HCT116 (cell line): ENCODE data around the gene SSRP1. TPM values are rescaled to one million over a fixed set of nuclear protein-coding genes. Genes with fewer than 3 reads are reported as not detected.

Experiments
- ATAC-seq: fragments of 200-7000 bp; cut with Tn5 transposase; 2 replicates; pipeline ENCODE4 v1.9.1; 2020; ENCODE audit warnings: mild to moderate bottlenecking, moderate library complexity
- BruUV-seq: library from RNA; stranded (reverse); fragments of 400-500 nt; replicated peaks from 2 replicates; lab custom pipeline; 2021; lab: Mats Ljungman, UMichigan
- CTCF ChIA-PET: fragments of 300-600 bp; sonication (Branson Sonifier 250); formaldehyde crosslinking; loops from one replicate; lab custom pipeline; 2021; ENCODE audit warnings: antibody characterized with exemption; lab: Charles Lee
- POLR2A ChIA-PET: fragments of 300-600, 350-600 bp; sonication (Branson Sonifier 250); formaldehyde crosslinking; loops from one replicate; lab custom pipeline; 2021; ENCODE audit warnings: antibody characterized with exemption; lab: Charles Lee
- RAD21 ChIA-PET, 2 experiments: fragments of 300-600 bp; sonication (Branson Sonifier 250); formaldehyde crosslinking; loops; one replicate each; lab custom pipeline; 2023; ENCODE audit warnings: low total read pairs in 2 of 2; ENCODE audit not compliant: uncharacterized antibody in 2 of 2, unreplicated experiment in 2 of 2, low non-redundant PET in 1 of 2; lab: Charles Lee
- DNase-seq: peaks from one replicate; pipeline ENCODE4 v3.0.0-alpha.2; 2010; ENCODE audit warnings: low read depth, low spot score
- H2AFZ ChIP-seq: fragments of 200-600 bp; shearing (Covaris generic), sonication (generic); 2 replicates; pipeline ENCODE4 v1.6.1; 2017; ENCODE audit warnings: low read depth, mixed run types, mixed read lengths, antibody characterized with exemption, low read length; ENCODE audit not compliant: poor library complexity, severe bottlenecking
- H3K27ac ChIP-seq: 2 replicates; pipeline ENCODE4 v1.5.1; 2012; ENCODE audit warnings: low read depth, low read length
- H3K27me3 ChIP-seq: fragments of 200-600 bp; sonication (generic); 2 replicates; pipeline ENCODE4 v1.6.1; 2016; ENCODE audit warnings: mixed run types, low read length, mixed read lengths; ENCODE audit not compliant: insufficient read depth
- H3K36me3 ChIP-seq, 2 experiments: fragments of 200-500 bp in 1 of 2; fragments of 200-600 bp in 1 of 2; sonication (Bioruptor generic) in 1 of 2; sonication (generic) in 1 of 2; 2 replicates each; pipeline versions ENCODE4 v1.5.1 to v1.6.1; 2014 to 2016; ENCODE audit warnings: low read length in 2 of 2, inconsistent platforms in 1 of 2, mixed read lengths in 1 of 2, mixed run types in 1 of 2; ENCODE audit not compliant: insufficient read depth in 2 of 2, control insufficient read depth in 1 of 2
- H3K4me1 ChIP-seq, 2 experiments: fragments of 200-600 bp in 1 of 2; sonication (generic) in 1 of 2; 2 replicates each; pipeline versions ENCODE4 v1.5.1 to v1.6.1; 2012 to 2017; ENCODE audit warnings: low read length in 2 of 2, inconsistent platforms in 1 of 2, mild to moderate bottlenecking in 1 of 2, mixed read lengths in 1 of 2, mixed run types in 1 of 2, moderate library complexity in 1 of 2; ENCODE audit not compliant: insufficient read depth in 2 of 2, control insufficient read depth in 1 of 2
- H3K4me2 ChIP-seq: fragments of 200-600 bp; sonication (generic); 2 replicates; pipeline ENCODE4 v1.6.1; 2017; ENCODE audit warnings: mixed run types, low read length, mixed read lengths
- H3K4me3 ChIP-seq, 2 experiments: fragments of 200-600 bp in 1 of 2; sonication (generic) in 1 of 2; replicated peaks in 1 of 2; 2 replicates each; pipeline ENCODE4 v1.5.1; 2011 to 2016; ENCODE audit warnings: low read length in 2 of 2, control low read depth in 1 of 2, low read depth in 1 of 2, mild to moderate bottlenecking in 1 of 2, mixed read lengths in 1 of 2, mixed run types in 1 of 2
- H3K79me2 ChIP-seq: fragments of 200-600 bp; sonication (generic); 2 replicates; pipeline ENCODE4 v1.6.1; 2017; ENCODE audit warnings: mild to moderate bottlenecking, mixed run types, low read length, moderate library complexity, mixed read lengths; ENCODE audit not compliant: insufficient read depth
- H3K9ac ChIP-seq: fragments of 200-600 bp; sonication (generic); 2 replicates; pipeline ENCODE4 v1.6.1; 2016; ENCODE audit warnings: low read length, mixed read lengths
- H3K9me2 ChIP-seq: fragments of 200-600 bp; sonication (generic), shearing (Covaris generic); 2 replicates; pipeline ENCODE4 v1.6.1; 2017; ENCODE audit warnings: mixed run types, mild to moderate bottlenecking, moderate library complexity; ENCODE audit not compliant: insufficient read depth
- H3K9me3 ChIP-seq, 2 experiments: fragments of 200-500 bp in 1 of 2; fragments of 200-600 bp in 1 of 2; sonication (Bioruptor generic) in 1 of 2; sonication (generic) in 1 of 2; 2 replicates each; pipeline ENCODE4 v1.6.1; 2014 to 2017; ENCODE audit warnings: low read length in 2 of 2, mixed read lengths in 2 of 2, inconsistent platforms in 1 of 2, low read depth in 1 of 2, mild to moderate bottlenecking in 1 of 2, mixed run types in 1 of 2, moderate library complexity in 1 of 2; ENCODE audit not compliant: control insufficient read depth in 1 of 2, insufficient read depth in 1 of 2
- H4K20me1 ChIP-seq: fragments of 200-600 bp; sonication (generic), shearing (Covaris generic); 2 replicates; pipeline ENCODE4 v1.6.1; 2017; ENCODE audit warnings: mixed run types, mild to moderate bottlenecking, moderate library complexity; ENCODE audit not compliant: insufficient read depth
- CBX3 ChIP-seq: IDR thresholded peaks from 2 replicates; pipeline ENCODE4 v1.6.1; 2012; ENCODE audit warnings: low read depth
- CTCF ChIP-seq, 3 experiments: fragments of 200-600 bp in 1 of 3; sonication (generic) in 1 of 3; IDR thresholded peaks in 2 of 3; conservative IDR thresholded peaks in 1 of 3; 2 replicates each; pipeline ENCODE4 v1.5.1; 2012 to 2017; ENCODE audit warnings: low read depth in 2 of 3, low read length in 2 of 3, antibody characterized with exemption in 1 of 3, borderline replicate concordance in 1 of 3, control low read depth in 1 of 3, mild to moderate bottlenecking in 1 of 3, mixed read lengths in 1 of 3, mixed run types in 1 of 3, moderate library complexity in 1 of 3; ENCODE audit not compliant: insufficient read depth in 1 of 3
- EGR1 ChIP-seq: IDR thresholded peaks from 2 replicates; pipeline ENCODE4 v1.6.1; 2012; ENCODE audit warnings: low read depth
- FOSL1 ChIP-seq: IDR thresholded peaks from 2 replicates; pipeline ENCODE4 v1.6.1; 2012; ENCODE audit warnings: low read depth
- JUND ChIP-seq: IDR thresholded peaks from 2 replicates; pipeline ENCODE4 v1.6.1; 2012
- POLR2AphosphoS5 ChIP-seq: IDR thresholded peaks from 2 replicates; pipeline ENCODE4 v1.6.1; 2011; ENCODE audit warnings: mild to moderate bottlenecking, low read depth, low read length, moderate library complexity
- RAD21 ChIP-seq: IDR thresholded peaks from 2 replicates; pipeline ENCODE4 v1.6.1; 2012; ENCODE audit warnings: low read depth, mild to moderate bottlenecking
- SIN3A ChIP-seq: IDR thresholded peaks from 2 replicates; pipeline ENCODE4 v1.6.1; 2012; ENCODE audit warnings: low read depth
- SRF ChIP-seq: IDR thresholded peaks from 2 replicates; pipeline ENCODE4 v1.6.1; 2012; ENCODE audit warnings: low read depth
- TCF7L2 ChIP-seq: IDR thresholded peaks from 2 replicates; pipeline ENCODE4 v1.7.0; 2011; ENCODE audit warnings: borderline replicate concordance, inconsistent platforms; ENCODE audit not compliant: insufficient read depth, insufficient read length; ENCODE audit errors: extremely low read depth
- ZFX ChIP-seq: fragments of 450-650 bp; IDR thresholded peaks from 2 replicates; pipeline ENCODE4 v1.6.1; 2017
- intact Hi-C: fragments of 100-400 bp; cut with micrococcal nuclease; formaldehyde crosslinking; loops from 2 replicates; pipeline ENCODE4 v1.10.0; 2022
- total RNA-seq: library from RNA; stranded (reverse); gene quantifications from one replicate; pipeline ENCODE4 v1.2.1, GENCODE V29; 2021; ENCODE audit not compliant: unreplicated experiment

SSRP1 gene
- total RNA-seq, 1 experiment from 2014 or later: 260 TPM

GRCh38 chr11:57353036-57353435, 17.3 kb upstream of the SSRP1 start:
- no TSS peak for BruUV-seq
- Histone ChIP-seq H3K4me2 (no peak overlapping the region), H2AFZ (no peak overlapping the region), H3K9me3 (no peaks in the 10 kb centered on the region), H3K4me1 (peaks cover 3 to 8% of the 10 kb centered on the region in 2 experiments; a peak in 3 of 4 replicates), H3K9ac (no peak overlapping the region), H3K36me3 (no peaks in the 10 kb centered on the region), H3K79me2 (no peaks in the 10 kb centered on the region), H3K4me3 (no peak overlapping the region), H3K27me3 (no peaks in the 10 kb centered on the region), H4K20me1 (no peaks in the 10 kb centered on the region), H3K9me2 (no peaks in the 10 kb centered on the region), H3K27ac (no peak overlapping the region)
- ATAC-seq: no peak
- TF ChIP-seq SIN3A (no peak), FOSL1 (no peak), JUND (no peak)
- CTCF ChIA-PET: interaction anchor here (0.5 to 0.7 kb wide), 2 partner anchors 13 to 27 kb away, joined by 3 read pairs; no protein-coding TSS in a partner anchor
- POLR2A ChIA-PET: no interaction called here
- intact Hi-C loops: no loop called here
- no peak for DNase-seq
- RAD21 ChIA-PET: no interaction called here

- H3K27me3 ChIP-seq: no peaks in the 10 kb centered on the region
- DNase-seq (peak; percentile 26), ATAC-seq (peak; percentile 78)
- no peaks in the 10 kb centered on the region for H3K36me3 ChIP-seq
- peak overlapping the region; percentile 91 for H2AFZ ChIP-seq
- H3K4me1 ChIP-seq: peaks cover 3 to 19% of the 10 kb centered on the region in 2 experiments; a peak in 3 of 4 replicates
- peak overlapping the region; percentile 61 for H3K4me2 ChIP-seq
- RAD21 ChIA-PET: interaction anchor here in 1 of 2 experiments (0.7 kb wide), 1 partner anchor 91 kb away, joined by 3 read pairs; no protein-coding TSS in a partner anchor
- no peak overlapping the region for H3K9ac ChIP-seq
- H3K9me3 ChIP-seq: no peaks in the 10 kb centered on the region
- no TSS peak for BruUV-seq
- no peak overlapping the region for H3K4me3 ChIP-seq
- H3K27ac ChIP-seq: no peak overlapping the region
- no peaks in the 10 kb centered on the region for H4K20me1 ChIP-seq
- intact Hi-C loops: loop anchor here (5.0 kb wide), 3 partner anchors 108 to 553 kb away; no protein-coding TSS in a partner anchor
- POLR2A ChIA-PET: no interaction called here
- CTCF ChIA-PET: interaction anchor here (0.6 to 2.1 kb wide), 10 partner anchors 11 to 1164 kb away, joined by 3 to 6 read pairs (median 3); partner anchors contain the start of gene SSRP1
- H3K9me2 ChIP-seq: no peaks in the 10 kb centered on the region
- TF ChIP-seq RAD21: peak; percentile 38
- TF ChIP-seq JUND: no peak
- no peak for TF ChIP-seq CBX3
- TF ChIP-seq SIN3A: no peak
- no peak for TF ChIP-seq ZFX
- TF ChIP-seq SRF: no peak
- TF ChIP-seq TCF7L2: no peak
- no peak for TF ChIP-seq EGR1
- TF ChIP-seq FOSL1: no peak
- no peak for TF ChIP-seq POLR2AphosphoS5
- peak; percentile 54 to 91 (median 88) for TF ChIP-seq CTCF (IDR thresholded peaks at IDR 0.05 in 2 of 3, conservative IDR thresholded peaks at IDR 0.05 in 1 of 3; ENCODE audit: borderline replicate concordance in 1 of 3, insufficient read depth in 1 of 3, low read depth in 2 of 3, low read length in 2 of 3)
- H3K79me2 ChIP-seq: no peaks in the 10 kb centered on the region
These were observed 14.0 kb upstream of the SSRP1 start for GRCh38 chr11:57349491-57350274.
